H4 (cell line): Measurements from ENCODE around the gene ZNF846. TPM values are rescaled to one million over a fixed set of nuclear protein-coding genes. Genes with fewer than 3 reads are reported as not detected.
"Not testable (repeated sequence)": the region's sequence is repeated elsewhere in the genome, so short reads cannot be mapped to it uniquely, and the experiment has no call there.

Experiments
- DNase-seq: peaks from one replicate; pipeline ENCODE4 v3.0.0-alpha.2; 2015; ENCODE audit warnings: low spot score
- total RNA-seq: library from RNA; depleted of rRNA; stranded (reverse); fragments of >200 nt; shearing (Covaris generic); gene quantifications from 2 replicates; pipeline ENCODE4 v1.2.3, GENCODE V29; 2014; rRNA removed

The ZNF846 gene
- total RNA-seq: 3.4 and 4.0 TPM in 2 replicates

DNA sequence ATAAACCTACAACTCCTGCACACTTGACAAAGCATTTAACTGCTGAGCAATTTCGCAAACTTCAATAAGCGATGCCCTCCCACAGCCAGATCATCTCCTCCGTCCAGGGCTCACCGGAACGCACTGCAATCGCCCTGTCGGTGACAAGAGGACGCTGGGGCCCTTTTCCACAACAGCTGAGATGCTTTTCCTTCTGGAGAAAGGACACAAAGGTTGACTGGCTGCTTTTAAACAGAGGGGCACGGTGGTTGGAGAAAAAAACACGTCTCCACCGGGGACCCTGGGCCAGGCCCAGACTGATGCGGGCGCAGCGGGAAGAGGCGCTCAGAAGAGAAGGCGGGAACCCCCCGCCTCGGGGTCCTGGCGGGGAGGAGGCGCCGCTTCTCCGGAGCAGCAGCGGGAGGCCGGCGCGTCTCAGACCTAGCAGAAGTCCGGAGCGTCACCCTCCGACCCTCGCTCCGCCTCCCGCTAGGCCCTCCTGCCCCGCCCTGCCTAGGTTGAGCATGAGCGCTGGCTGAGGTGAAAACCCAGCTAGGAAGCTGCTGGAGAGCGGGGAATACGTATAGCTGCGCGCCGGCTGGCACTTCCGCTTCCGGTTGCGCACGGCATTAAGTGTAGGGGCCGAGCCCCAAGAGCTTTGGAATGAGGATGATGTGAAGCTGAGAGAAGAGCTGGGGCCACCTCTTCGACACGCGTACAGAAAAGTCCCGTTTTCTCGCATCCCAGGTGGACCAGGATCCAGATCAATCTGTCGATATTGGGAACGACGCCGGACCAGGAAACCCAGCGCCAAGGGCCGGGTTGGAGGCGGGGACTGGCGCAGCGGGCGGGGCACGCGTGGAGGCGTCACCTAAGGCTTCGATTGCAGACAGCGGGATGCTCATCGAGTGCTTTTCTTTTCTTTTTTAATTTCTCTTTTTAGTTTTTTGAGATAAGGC, at the start of gene ZNF846:
Gene ZNF846 (minus strand): TSS at position 564 of the 938 bp plus-strand sequence. CDS start 3,788 bp downstream, outside the sequence.
- DNase-seq: peak; percentile 94

GRCh38 chr19:9818175-9818733, 49.7 kb upstream of the ZNF846 start:
- DNase-seq: no peak

GRCh38 chr19:9811139-9811538, 42.6 kb upstream of the ZNF846 start:
- no peak for DNase-seq

- no peak for DNase-seq
Observed at GRCh38 chr19:9808855-9809824, 40.6 kb upstream of the ZNF846 start.

- no peak for DNase-seq
Observed at GRCh38 chr19:9806803-9807202, 38.3 kb upstream of the ZNF846 start.

DNA sequence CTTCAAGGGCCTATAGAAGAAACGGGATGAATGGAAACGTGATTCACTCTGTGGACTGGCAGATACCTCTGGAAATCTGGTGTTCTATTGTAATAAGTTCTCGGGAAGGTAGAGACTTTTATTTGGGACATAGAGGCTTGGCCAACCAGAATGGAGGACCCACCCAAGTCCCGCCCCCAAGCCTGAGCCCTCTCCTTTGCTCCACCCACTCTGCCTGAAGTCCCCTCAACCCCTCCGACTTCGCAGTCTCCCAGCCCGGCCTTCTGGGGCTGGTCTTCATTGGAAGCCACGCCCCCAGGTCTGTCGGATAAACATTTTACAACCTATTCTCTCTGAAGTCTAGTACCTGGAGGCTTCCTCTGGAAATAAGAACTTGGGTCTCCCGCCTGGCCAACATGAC, 33.4 kb upstream of the ZNF846 start:
- DNase-seq: no peak

DNA sequence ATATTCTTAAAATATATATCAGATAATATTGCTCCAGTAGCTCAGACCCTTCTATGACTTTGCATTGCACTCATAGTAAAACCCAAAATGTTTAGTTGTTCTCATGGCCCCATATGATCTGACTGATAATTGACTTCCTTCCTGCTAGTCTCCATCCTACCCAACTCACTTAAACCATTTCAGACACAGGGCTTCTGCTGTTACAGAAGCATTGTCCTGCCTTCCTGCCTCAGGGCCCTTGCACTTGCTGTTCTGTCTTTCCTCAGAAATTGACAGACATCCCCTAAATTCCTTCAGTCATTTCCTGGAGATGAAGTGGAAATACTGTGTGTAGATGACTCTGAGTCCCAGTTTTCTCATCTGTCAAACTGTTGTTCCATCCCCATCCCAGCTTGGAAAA, 30.6 kb upstream of the ZNF846 start:
- no peak for DNase-seq

- no peak for DNase-seq
Observed at GRCh38 chr19:9797871-9798270, 29.3 kb upstream of the ZNF846 start.

DNA sequence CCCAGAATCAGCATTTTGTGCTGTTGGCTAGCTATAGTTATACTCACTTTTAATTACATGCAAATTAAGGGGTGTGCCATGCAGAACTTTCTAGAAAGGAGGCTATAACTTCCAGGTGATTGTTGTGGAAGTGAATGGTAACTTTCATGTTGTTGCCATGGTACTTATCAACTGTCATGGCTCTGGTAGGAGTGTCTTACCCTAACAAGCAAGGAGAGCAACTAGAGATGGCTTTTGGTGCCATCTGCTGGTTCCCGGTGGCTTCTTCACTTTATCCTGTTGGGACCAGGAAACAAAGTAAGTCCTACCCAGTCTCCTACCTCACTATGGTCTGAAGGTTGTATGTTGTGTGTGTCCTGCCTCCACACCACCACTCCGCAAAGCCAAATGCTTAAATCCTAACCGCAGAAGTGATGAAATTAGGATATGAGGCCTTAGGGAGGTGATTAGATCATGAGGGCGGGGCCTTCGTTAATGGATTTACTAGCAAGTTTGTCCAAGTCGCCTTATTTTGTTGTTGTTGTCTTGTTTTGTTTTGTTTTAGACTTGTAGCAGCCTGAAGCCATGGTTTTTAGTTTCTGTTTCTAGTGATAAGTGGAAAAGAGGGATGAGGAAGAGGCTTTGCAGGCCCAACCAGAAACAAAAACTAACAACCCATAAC, 27.7 kb upstream of the ZNF846 start:
- peak; percentile 85 for DNase-seq

- DNase-seq: no peak
Observed at GRCh38 chr19:9793071-9793591, 24.6 kb upstream of the ZNF846 start.

DNA sequence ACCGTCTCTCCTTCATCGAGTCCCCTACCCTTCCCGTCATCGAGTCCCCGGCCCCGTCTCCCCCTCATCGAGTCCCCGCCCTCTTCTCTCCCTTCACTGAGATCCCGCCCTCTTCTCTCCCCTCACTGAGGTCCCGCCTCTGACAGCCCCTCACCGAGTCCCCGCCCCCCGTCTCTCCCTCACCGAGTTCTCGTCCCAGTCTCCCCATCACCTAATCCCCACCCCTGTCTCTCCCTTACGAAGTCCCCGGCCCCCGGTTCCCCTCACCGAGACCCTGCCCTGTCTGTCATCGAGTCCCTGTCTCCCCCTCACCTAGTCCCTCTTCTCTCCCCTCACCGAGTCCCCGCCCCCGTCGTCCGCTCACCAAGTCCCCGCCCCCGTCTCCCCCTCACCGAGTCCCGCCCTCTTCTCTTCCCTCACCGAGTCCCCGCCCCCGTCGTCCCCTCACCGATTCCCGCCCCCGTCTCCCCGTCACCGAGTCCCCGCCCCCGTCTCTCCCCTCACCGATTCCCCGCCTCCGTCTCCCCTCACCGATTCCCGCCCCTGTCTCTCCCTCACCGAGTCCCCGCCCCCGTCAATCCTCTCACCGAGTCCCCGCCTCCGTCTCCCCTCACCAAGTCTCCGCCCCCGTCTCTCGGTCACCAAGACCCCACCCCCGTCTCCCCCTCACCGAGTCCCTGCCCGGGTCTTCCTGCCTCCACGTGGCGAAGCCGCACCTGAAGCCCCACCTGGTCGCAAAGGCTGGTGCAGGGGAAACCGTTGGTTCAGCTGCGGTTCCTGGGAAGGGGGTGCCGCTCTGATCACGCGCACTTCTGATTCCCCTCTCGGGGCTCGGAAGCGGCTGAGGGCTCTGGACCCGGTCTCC, 23.9 kb upstream of the ZNF846 start:
- DNase-seq: peak; percentile 65

GRCh38 chr19:9791552-9792205, 23.1 kb upstream of the ZNF846 start:
- DNase-seq: peak; percentile 79

DNA sequence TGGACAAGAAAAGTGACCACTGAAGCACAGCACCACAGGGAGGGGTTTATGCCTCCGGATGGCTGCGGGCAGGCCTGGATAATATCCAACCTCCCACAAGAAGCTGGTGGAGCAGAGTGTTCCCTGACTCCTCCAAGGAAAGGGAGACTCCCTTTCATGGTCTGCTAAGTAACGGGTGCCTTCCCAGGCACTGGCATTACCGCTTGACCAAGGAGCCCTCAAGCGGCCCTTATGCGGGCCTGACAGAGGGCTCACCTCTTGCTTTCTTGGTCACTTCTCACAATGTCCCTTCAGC, 22.5 kb upstream of the ZNF846 start:
- DNase-seq: not testable (repeated sequence)

DNA sequence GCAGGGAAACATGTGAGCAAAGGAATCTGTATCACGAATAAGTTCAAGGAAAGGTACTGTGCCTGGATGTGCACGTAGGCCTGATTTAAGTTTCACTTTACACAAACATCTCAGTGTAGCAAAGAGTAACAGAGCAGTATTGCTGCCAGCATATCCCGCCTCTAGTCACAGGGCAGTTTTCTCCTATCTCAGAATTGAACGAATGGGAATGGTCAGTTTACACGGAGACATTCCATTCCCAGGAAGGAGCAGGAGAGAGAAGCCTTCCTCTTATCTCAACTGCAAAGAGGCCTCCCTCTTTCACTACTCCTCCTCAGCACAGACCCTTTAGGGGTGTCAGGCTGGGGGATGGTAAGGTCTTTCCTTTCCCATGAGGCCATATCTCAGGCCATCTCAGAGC, 21.0 kb upstream of the ZNF846 start:
- DNase-seq: not testable (repeated sequence)

- no peak for DNase-seq
Observed at GRCh38 chr19:9789066-9789465, 20.5 kb upstream of the ZNF846 start.

DNA sequence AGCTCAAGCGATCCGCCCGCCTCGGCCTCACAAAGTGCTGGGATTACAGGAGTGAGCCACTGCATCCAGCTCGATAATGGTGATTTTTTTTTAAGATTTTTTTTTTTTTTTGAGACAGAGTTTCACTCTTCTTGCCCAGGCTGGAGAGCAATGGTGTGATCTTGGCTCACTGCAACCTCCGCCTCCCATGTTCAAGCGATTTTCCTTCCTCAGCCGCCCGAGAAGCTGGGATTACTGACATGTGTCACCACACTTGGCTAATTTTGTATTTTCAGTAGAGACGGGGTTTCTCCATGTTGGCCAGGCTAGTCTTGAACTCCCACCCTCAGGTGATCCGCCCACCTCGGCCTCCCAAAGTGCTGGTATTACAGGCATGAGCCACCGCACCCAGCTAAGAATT, 20.1 kb upstream of the ZNF846 start:
- not testable (repeated sequence) for DNase-seq

- no peak for DNase-seq
Observed at GRCh38 chr19:9786819-9787218, 18.3 kb upstream of the ZNF846 start.

- no peak for DNase-seq
Observed at GRCh38 chr19:9786342-9786741, 17.8 kb upstream of the ZNF846 start.

DNA sequence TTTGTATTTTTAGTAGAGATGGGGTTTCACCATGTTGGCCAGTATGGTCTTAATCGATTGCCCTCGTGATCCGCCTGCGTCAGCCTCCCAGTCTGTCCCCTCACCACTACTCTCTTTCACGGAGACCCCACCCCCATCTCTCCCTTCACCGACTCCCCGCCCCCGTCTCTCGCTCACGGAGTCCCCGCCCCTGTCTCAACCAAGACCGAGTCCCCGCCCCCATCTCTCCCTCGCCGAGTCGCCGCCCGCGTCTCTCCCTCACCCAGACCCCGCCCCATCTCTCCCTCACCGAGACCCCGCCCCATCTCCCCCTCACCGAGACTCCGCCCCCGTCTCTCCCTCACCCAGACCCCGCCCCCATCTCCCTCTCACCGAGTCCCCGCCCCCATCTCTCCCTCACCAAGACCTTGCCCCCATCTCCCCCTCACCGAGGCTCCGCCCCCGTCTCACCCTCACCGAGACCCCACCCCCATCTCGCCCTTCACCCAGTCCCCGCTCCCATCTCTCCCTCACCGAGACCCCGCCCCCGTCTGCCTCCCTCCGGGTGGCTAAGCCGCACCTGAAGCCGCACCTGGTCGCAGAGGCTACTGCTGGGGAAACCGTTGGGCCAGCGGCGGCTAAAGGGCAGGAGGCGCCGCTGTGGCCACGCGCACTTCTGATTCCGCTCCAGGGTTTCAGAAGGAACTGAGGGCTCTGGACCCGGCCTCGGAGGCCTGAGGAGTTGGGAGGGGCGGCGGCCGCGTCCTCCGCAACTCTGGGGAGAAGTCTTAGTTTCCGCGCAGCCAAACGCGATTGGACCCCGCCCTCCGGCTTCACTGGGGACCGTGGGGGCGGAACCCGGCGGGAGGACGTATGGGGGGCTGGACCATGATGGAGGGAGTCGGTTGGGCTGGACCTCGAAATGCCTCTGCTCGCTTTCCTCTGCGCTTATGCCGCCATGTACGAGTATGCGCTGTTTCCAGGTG, 17.1 kb upstream of the ZNF846 start:
- peak; percentile 53 for DNase-seq
